SH-SY5Y (cell line): Measurements from ENCODE around the gene PRADC1.

ENCODE experiments used
- GATA2 ChIP-seq: IDR thresholded peaks from 2 replicates; pipeline ENCODE4 v1.6.1; 2011; ENCODE audit warnings: mild to moderate bottlenecking, low read depth, low read length
- GATA3 ChIP-seq: IDR thresholded peaks from 2 replicates; pipeline ENCODE4 v1.6.1; 2011; ENCODE audit warnings: low read depth, mild to moderate bottlenecking, low read length, moderate library complexity

- TF ChIP-seq GATA3 (no peak), GATA2 (no peak)
Measured at GRCh38 chr2:73238149-73238548, 5.1 kb upstream of the PRADC1 start.
